ENCODE measurements around the gene CCND1. TPM values are rescaled to one million over a fixed set of nuclear protein-coding genes. Genes with fewer than 3 reads are reported as not detected.

The CCND1 gene
- total RNA-seq, 1 experiment from 2014 or later: 579 TPM

GRCh38 chr11:69654660-69655478 lies 13.9 kb downstream of the CCND1 start:
- Histone ChIP-seq H3K27me3 (replicated peaks) (no peaks in the 10 kb centered on the region), H3K9me3 (replicated peaks) (no peaks in the 10 kb centered on the region), H3K4me3 (no peak overlapping the region), H3K4me1 (replicated peaks) (peaks cover 54% of the 10 kb centered on the region), H3K27ac (peak overlapping the region; percentile 4), H3K36me3 (peaks cover 58% of the 10 kb centered on the region)
- peak; percentile 92 to 94 for DNase-seq (ENCODE audit: low read depth in 1 of 2, low spot score in 2 of 2)

- Histone ChIP-seq H3K27me3 (replicated peaks) (no peaks in the 10 kb centered on the region), H3K4me1 (replicated peaks) (peaks cover 52% of the 10 kb centered on the region), H3K9me3 (replicated peaks) (no peaks in the 10 kb centered on the region), H3K36me3 (peaks cover 49% of the 10 kb centered on the region), H3K4me3 (no peak overlapping the region), H3K27ac (peak overlapping the region; percentile 4; the same call in 1 of the 2 replicates)
- DNase-seq (ENCODE audit: low read depth in 1 of 2, low spot score in 2 of 2): peak in 1 of 2 experiments; percentile 66
Observed at GRCh38 chr11:69655479-69656428, 14.8 kb downstream of the CCND1 start.

- H3K4me1 ChIP-seq (replicated peaks): peaks cover 52% of the 10 kb centered on the region
- no peaks in the 10 kb centered on the region for H3K27me3 ChIP-seq (replicated peaks)
- H3K4me3 ChIP-seq: no peak overlapping the region
- no peak overlapping the region for H3K27ac ChIP-seq
- H3K9me3 ChIP-seq (replicated peaks): no peaks in the 10 kb centered on the region
- peak in 1 of 2 experiments; percentile 57 for DNase-seq (ENCODE audit: low read depth in 1 of 2, low spot score in 2 of 2)
- peaks cover 46% of the 10 kb centered on the region for H3K36me3 ChIP-seq
Observed at GRCh38 chr11:69656536-69657455, 15.8 kb downstream of the CCND1 start.

- Histone ChIP-seq H3K4me1 (replicated peaks) (peaks cover 52% of the 10 kb centered on the region), H3K27ac (peak overlapping the region; percentile 12), H3K36me3 (peaks cover 44% of the 10 kb centered on the region), H3K4me3 (no peak overlapping the region), H3K27me3 (replicated peaks) (no peaks in the 10 kb centered on the region), H3K9me3 (replicated peaks) (no peaks in the 10 kb centered on the region)
- DNase-seq (ENCODE audit: low read depth in 1 of 2, low spot score in 2 of 2): peak in 1 of 2 experiments; percentile 59
Observed at GRCh38 chr11:69657456-69657910, 16.5 kb downstream of the CCND1 start.

GRCh38 chr11:69657911-69658625 lies 17.1 kb downstream of the CCND1 start:
- Histone ChIP-seq H3K36me3 (peaks cover 44% of the 10 kb centered on the region), H3K4me1 (replicated peaks) (peaks cover 50% of the 10 kb centered on the region), H3K9me3 (replicated peaks) (no peaks in the 10 kb centered on the region), H3K27ac (peak overlapping the region; percentile 50), H3K4me3 (no peak overlapping the region), H3K27me3 (replicated peaks) (no peaks in the 10 kb centered on the region)
- peak; percentile 79 to 91 for DNase-seq (ENCODE audit: low read depth in 1 of 2, low spot score in 2 of 2)

GRCh38 chr11:69658626-69659450 lies 17.9 kb downstream of the CCND1 start:
- Histone ChIP-seq H3K36me3 (peaks cover 44% of the 10 kb centered on the region), H3K9me3 (replicated peaks) (no peaks in the 10 kb centered on the region), H3K27ac (peak overlapping the region; percentile 50), H3K27me3 (replicated peaks) (no peaks in the 10 kb centered on the region), H3K4me3 (no peak overlapping the region), H3K4me1 (replicated peaks) (peaks cover 42% of the 10 kb centered on the region)
- DNase-seq (ENCODE audit: low read depth in 1 of 2, low spot score in 2 of 2): no peak

- Histone ChIP-seq H3K27ac (no peak overlapping the region), H3K4me3 (no peak overlapping the region), H3K9me3 (replicated peaks) (no peaks in the 10 kb centered on the region), H3K27me3 (replicated peaks) (no peaks in the 10 kb centered on the region), H3K4me1 (replicated peaks) (peaks cover 35% of the 10 kb centered on the region), H3K36me3 (peaks cover 44% of the 10 kb centered on the region)
- DNase-seq (ENCODE audit: low read depth in 1 of 2, low spot score in 2 of 2): no peak
Observed at GRCh38 chr11:69659591-69659990, 18.6 kb downstream of the CCND1 start.

- H3K4me1 ChIP-seq (replicated peaks): peaks cover 30% of the 10 kb centered on the region
- no peak overlapping the region for H3K4me3 ChIP-seq
- DNase-seq (ENCODE audit: low read depth in 1 of 2, low spot score in 2 of 2): no peak
- no peaks in the 10 kb centered on the region for H3K9me3 ChIP-seq (replicated peaks)
- H3K27me3 ChIP-seq (replicated peaks): no peaks in the 10 kb centered on the region
- peaks cover 44% of the 10 kb centered on the region for H3K36me3 ChIP-seq
- H3K27ac ChIP-seq: no peak overlapping the region
Observed at GRCh38 chr11:69660001-69660500, 19.1 kb downstream of the CCND1 start.

GRCh38 chr11:69661413-69661715 lies 20.4 kb downstream of the CCND1 start:
- DNase-seq (ENCODE audit: low read depth in 1 of 2, low spot score in 2 of 2): no peak
- Histone ChIP-seq H3K27me3 (replicated peaks) (no peaks in the 10 kb centered on the region), H3K4me3 (no peak overlapping the region), H3K9me3 (replicated peaks) (no peaks in the 10 kb centered on the region), H3K36me3 (peaks cover 51% of the 10 kb centered on the region), H3K4me1 (replicated peaks) (peaks cover 18% of the 10 kb centered on the region), H3K27ac (no peak overlapping the region)

- no peak for DNase-seq (ENCODE audit: low read depth in 1 of 2, low spot score in 2 of 2)
- H3K4me3 ChIP-seq: no peak overlapping the region
- peaks cover 59% of the 10 kb centered on the region for H3K36me3 ChIP-seq
- H3K27me3 ChIP-seq (replicated peaks): no peaks in the 10 kb centered on the region
- H3K9me3 ChIP-seq (replicated peaks): no peaks in the 10 kb centered on the region
- peaks cover 17% of the 10 kb centered on the region for H3K4me1 ChIP-seq (replicated peaks)
- no peak overlapping the region for H3K27ac ChIP-seq
Observed at GRCh38 chr11:69662021-69662698, 21.2 kb downstream of the CCND1 start.

- Histone ChIP-seq H3K36me3 (peaks cover 65% of the 10 kb centered on the region), H3K4me1 (replicated peaks) (peaks cover 11% of the 10 kb centered on the region), H3K9me3 (replicated peaks) (no peaks in the 10 kb centered on the region), H3K4me3 (no peak overlapping the region), H3K27me3 (replicated peaks) (no peaks in the 10 kb centered on the region), H3K27ac (no peak overlapping the region)
- DNase-seq (ENCODE audit: low read depth in 1 of 2, low spot score in 2 of 2): no peak
Observed at GRCh38 chr11:69662806-69663205, 21.9 kb downstream of the CCND1 start.

Data from SJSA1 (cell line).